ENCODE measurements around the gene MGRN1. TPM values are rescaled to one million over a fixed set of nuclear protein-coding genes. Genes with fewer than 3 reads are reported as not detected.

MGRN1 gene
- total and polyA plus RNA-seq, 2 of the 13 experiments (the other 11 are each of a cell fraction or from before 2014, with no cell fraction given), result 11.9 to 12.6 TPM

- TF ChIP-seq SCMH1 (CRISPR knock-in tag; IDR thresholded peaks at IDR 0.05; ENCODE audit: borderline replicate concordance), result no peak
Measured at GRCh38 chr16:4664538-4665418, 40.2 kb downstream of the MGRN1 start (continued).

DNA sequence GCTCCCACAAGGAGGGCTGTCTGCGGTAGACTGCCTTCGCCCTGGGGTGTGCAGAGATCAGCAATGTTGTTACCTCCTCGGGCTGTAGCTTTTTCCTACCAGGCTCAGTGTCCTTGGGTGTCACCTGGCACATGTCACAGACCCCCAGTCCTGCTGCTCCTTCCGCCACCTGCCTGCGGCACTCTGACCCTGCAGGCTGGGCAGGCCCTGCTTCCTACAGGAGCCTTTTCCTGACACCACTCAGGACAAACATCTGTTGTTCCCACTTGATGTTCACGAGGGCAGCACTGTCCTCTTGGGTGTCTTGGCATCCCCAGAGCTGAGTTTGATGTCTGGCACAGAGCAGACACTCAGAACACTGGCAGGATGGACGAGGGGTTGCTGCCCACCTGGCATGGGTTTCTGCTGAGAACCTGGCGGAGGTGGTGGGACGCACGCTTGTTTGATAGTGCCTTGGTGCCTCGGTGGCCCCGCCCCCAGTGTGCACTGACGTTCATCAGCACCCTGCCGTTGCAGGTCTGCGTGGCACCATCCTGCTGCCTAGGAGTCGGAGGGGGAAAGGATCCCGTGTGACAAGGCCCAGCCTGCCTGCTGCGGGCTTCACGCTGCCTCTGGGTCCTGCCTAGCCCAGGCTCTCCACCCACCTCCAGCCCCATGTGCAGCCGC, 42.0 kb downstream of the MGRN1 start:
- intact Hi-C loops (cut with micrococcal nuclease; ENCODE audit: unreplicated experiment), result no loop called here
- DNase-seq (ENCODE audit: low spot score) (no peak), ATAC-seq (no peak), FAIRE-seq (no peak)
- Histone ChIP-seq H3K79me2 (ENCODE audit: insufficient read depth, low read length) (peaks cover 6% of the 10 kb centered on the region), H2AFZ (ENCODE audit: low read length) (no peak overlapping the region), H3K27ac (ENCODE audit: extremely low read length, insufficient read depth, low read length) (peak overlapping the region; percentile 31), H3K4me1 (ENCODE audit: insufficient read depth, low read length) (peaks cover 56% of the 10 kb centered on the region), H3K27me3 (ENCODE audit: control insufficient read depth in 1 of 2, insufficient read depth in 2 of 2, low read length in 2 of 2) (no peaks in the 10 kb centered on the region; a peak in 1 of 5 replicates), H4K20me1 (ENCODE audit: insufficient read depth, low read length) (no peaks in the 10 kb centered on the region), H3K4me3 (replicated peaks in 1 of 3; ENCODE audit: insufficient read depth in 1 of 3, low read depth in 2 of 3, low read length in 3 of 3) (no peak overlapping the region), H3K9ac (ENCODE audit: insufficient read depth, low read depth, low read length) (no peak overlapping the region), H3K36me3 (replicated peaks in 1 of 2; ENCODE audit: control insufficient read depth in 1 of 2, insufficient read depth in 2 of 2, low read length in 2 of 2) (peaks cover 18 to 48% of the 10 kb centered on the region in 2 experiments), H3K4me2 (ENCODE audit: low read depth, low read length) (no peak overlapping the region), H3K9me3 (ENCODE audit: low read length) (no peaks in the 10 kb centered on the region)
- ChIA-PET CTCF (ENCODE audit: low intra/inter-chr PET ratio, low total read pairs) (no interaction called here), POLR2A (interaction anchor here (1.3 kb wide), 1 partner anchor 48 kb away, joined by 3 read pairs; no protein-coding TSS in a partner anchor)
- in situ Hi-C loops (cut with HindIII; ENCODE audit: extremely low pct_ligation_motif_present, low pct_unique_long_range_greater_than_20kb), result no loop called here
- BruUV-seq (replicated peaks), result no TSS peak
- WGBS (ENCODE audit: low lambda C conversion rate), result 98% methylated on average over 9 of the region's 20 CpGs
- TF ChIP-seq ISL2 (CRISPR knock-in tag; IDR thresholded peaks at IDR 0.05), result no peak
- TF ChIP-seq ZNF354B (CRISPR knock-in tag; IDR thresholded peaks at IDR 0.05), result no peak
- TF ChIP-seq ZNF780A (CRISPR knock-in tag; IDR thresholded peaks at IDR 0.05), result no peak
- TF ChIP-seq MTA1 (CRISPR knock-in tag; IDR thresholded peaks at IDR 0.05; ENCODE audit: borderline replicate concordance), result 0 out of 2 replicates have a peak, but pooled peaks have one; percentile 38
- no peak for TF ChIP-seq ZNF605 (CRISPR knock-in tag; IDR thresholded peaks at IDR 0.05)
- TF ChIP-seq, protein P1, sequence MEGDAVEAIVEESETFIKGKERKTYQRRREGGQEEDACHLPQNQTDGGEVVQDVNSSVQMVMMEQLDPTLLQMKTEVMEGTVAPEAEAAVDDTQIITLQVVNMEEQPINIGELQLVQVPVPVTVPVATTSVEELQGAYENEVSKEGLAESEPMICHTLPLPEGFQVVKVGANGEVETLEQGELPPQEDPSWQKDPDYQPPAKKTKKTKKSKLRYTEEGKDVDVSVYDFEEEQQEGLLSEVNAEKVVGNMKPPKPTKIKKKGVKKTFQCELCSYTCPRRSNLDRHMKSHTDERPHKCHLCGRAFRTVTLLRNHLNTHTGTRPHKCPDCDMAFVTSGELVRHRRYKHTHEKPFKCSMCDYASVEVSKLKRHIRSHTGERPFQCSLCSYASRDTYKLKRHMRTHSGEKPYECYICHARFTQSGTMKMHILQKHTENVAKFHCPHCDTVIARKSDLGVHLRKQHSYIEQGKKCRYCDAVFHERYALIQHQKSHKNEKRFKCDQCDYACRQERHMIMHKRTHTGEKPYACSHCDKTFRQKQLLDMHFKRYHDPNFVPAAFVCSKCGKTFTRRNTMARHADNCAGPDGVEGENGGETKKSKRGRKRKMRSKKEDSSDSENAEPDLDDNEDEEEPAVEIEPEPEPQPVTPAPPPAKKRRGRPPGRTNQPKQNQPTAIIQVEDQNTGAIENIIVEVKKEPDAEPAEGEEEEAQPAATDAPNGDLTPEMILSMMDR (CRISPR knock-in tag; IDR thresholded peaks at IDR 0.05), result peak; percentile 37
- no peak for TF ChIP-seq HOXA5 (CRISPR knock-in tag; IDR thresholded peaks at IDR 0.05)
- TF ChIP-seq ZNF382 (CRISPR knock-in tag; IDR thresholded peaks at IDR 0.05; ENCODE audit: borderline replicate concordance), result no peak
- TF ChIP-seq ZNF616 (CRISPR knock-in tag; IDR thresholded peaks at IDR 0.05; ENCODE audit: low read depth), result no peak
- no peak for TF ChIP-seq ZNF878 (CRISPR knock-in tag; IDR thresholded peaks at IDR 0.05)
- TF ChIP-seq AGO2 (optimal IDR thresholded peaks at IDR 0.05; ENCODE audit: low read depth, low read length), result peak; percentile 58
- TF ChIP-seq, protein P2, sequence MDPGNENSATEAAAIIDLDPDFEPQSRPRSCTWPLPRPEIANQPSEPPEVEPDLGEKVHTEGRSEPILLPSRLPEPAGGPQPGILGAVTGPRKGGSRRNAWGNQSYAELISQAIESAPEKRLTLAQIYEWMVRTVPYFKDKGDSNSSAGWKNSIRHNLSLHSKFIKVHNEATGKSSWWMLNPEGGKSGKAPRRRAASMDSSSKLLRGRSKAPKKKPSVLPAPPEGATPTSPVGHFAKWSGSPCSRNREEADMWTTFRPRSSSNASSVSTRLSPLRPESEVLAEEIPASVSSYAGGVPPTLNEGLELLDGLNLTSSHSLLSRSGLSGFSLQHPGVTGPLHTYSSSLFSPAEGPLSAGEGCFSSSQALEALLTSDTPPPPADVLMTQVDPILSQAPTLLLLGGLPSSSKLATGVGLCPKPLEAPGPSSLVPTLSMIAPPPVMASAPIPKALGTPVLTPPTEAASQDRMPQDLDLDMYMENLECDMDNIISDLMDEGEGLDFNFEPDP (CRISPR knock-in tag; conservative IDR thresholded peaks at IDR 0.05), result 0 out of 2 replicates have a peak, but pooled peaks have one; percentile 65
- no peak for TF ChIP-seq PAX8 (CRISPR knock-in tag; IDR thresholded peaks at IDR 0.05; ENCODE audit: borderline replicate concordance)
- TF ChIP-seq SNAPC2 (CRISPR knock-in tag; IDR thresholded peaks at IDR 0.05), result no peak
- TF ChIP-seq ZNF556 (CRISPR knock-in tag; IDR thresholded peaks at IDR 0.05; ENCODE audit: borderline replicate concordance), result no peak
- TF ChIP-seq GPN1 (CRISPR knock-in tag; IDR thresholded peaks at IDR 0.05; ENCODE audit: borderline replicate concordance), result no peak
- TF ChIP-seq, protein P3, sequence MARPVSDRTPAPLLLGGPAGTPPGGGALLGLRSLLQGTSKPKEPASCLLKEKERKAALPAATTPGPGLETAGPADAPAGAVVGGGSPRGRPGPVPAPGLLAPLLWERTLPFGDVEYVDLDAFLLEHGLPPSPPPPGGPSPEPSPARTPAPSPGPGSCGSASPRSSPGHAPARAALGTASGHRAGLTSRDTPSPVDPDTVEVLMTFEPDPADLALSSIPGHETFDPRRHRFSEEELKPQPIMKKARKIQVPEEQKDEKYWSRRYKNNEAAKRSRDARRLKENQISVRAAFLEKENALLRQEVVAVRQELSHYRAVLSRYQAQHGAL (CRISPR knock-in tag; IDR thresholded peaks at IDR 0.05; ENCODE audit: not compliant biosample characterization), result no peak

Measured in HepG2 (cell line).